Activated naive CD8-positive, alpha-beta T cell treated with anti-CD3 and anti-CD28 coated beads, Interleukin-2, amount 50 U/mL, for 24 hours (primary cell): Measurements from ENCODE around the gene RNGTT.

Experiments used
- ATAC-seq: fragments of 150-1000 bp; cut with Tn5 transposase; one replicate; pipeline ENCODE4 v1.10.0; 2021
- DNase-seq: peaks from one replicate; pipeline ENCODE4 v3.0.0; 2021
- H3K27ac Mint-ChIP-seq: one replicate; pipeline ENCODE4 v1.8.0; 2021; ENCODE audit warnings: mild to moderate bottlenecking, mixed read lengths
- H3K27me3 Mint-ChIP-seq: one replicate; pipeline ENCODE4 v1.8.0; 2021; ENCODE audit warnings: mixed read lengths
- H3K36me3 Mint-ChIP-seq: one replicate; pipeline ENCODE4 v1.8.0; 2021; ENCODE audit warnings: low read depth, mixed read lengths
- H3K4me1 Mint-ChIP-seq: one replicate; pipeline ENCODE4 v1.8.0; 2021; ENCODE audit warnings: mixed read lengths
- H3K4me3 Mint-ChIP-seq: one replicate; pipeline ENCODE4 v1.8.0; 2021; ENCODE audit warnings: mild to moderate bottlenecking, moderate library complexity, mixed read lengths
- H3K9me3 Mint-ChIP-seq: one replicate; pipeline ENCODE4 v1.8.0; 2021; ENCODE audit warnings: mixed read lengths

The RNGTT gene

GRCh38 chr6:88871498-88871897, 91.9 kb downstream of the RNGTT start:
- Mint-ChIP-seq H3K36me3 (no peaks in the 10 kb centered on the region), H3K4me3 (no peak overlapping the region), H3K27me3 (no peaks in the 10 kb centered on the region), H3K27ac (no peak overlapping the region), H3K4me1 (peaks cover 16% of the 10 kb centered on the region), H3K9me3 (no peaks in the 10 kb centered on the region)
- ATAC-seq = no peak
- DNase-seq = no peak

DNA sequence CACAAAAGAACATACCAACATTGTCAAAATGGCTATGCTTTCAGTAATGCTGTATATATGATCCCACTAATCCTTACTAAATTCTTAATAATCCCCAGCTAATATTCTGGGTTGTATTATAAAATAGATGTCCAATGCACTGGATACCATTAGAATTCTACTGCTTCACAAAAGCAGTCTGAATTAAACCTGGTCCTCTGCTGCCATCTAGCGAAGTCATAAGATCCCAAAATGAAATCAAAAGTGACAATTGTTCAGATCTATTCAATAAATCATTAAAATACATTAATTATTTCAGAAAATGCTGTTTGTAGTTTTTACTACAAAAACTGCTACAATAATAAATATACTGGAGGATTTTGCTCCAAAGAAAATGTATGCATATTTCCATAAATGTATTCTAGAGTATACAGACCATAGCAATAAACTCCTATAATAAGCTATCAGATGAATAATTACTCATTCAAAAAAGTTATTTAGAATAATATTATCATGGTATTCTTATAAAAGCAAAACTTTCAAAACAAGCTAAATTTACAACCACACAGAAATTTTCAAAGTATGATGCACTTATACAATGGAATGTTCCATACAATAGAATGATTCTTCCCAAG, 92.6 kb downstream of the RNGTT start:
- Mint-ChIP-seq H3K4me3 (no peak overlapping the region), H3K9me3 (no peaks in the 10 kb centered on the region), H3K27ac (no peak overlapping the region), H3K27me3 (no peaks in the 10 kb centered on the region), H3K36me3 (peaks cover 4% of the 10 kb centered on the region), H3K4me1 (peaks cover 21% of the 10 kb centered on the region)
- ATAC-seq = no peak
- DNase-seq = peak; percentile 12

DNA sequence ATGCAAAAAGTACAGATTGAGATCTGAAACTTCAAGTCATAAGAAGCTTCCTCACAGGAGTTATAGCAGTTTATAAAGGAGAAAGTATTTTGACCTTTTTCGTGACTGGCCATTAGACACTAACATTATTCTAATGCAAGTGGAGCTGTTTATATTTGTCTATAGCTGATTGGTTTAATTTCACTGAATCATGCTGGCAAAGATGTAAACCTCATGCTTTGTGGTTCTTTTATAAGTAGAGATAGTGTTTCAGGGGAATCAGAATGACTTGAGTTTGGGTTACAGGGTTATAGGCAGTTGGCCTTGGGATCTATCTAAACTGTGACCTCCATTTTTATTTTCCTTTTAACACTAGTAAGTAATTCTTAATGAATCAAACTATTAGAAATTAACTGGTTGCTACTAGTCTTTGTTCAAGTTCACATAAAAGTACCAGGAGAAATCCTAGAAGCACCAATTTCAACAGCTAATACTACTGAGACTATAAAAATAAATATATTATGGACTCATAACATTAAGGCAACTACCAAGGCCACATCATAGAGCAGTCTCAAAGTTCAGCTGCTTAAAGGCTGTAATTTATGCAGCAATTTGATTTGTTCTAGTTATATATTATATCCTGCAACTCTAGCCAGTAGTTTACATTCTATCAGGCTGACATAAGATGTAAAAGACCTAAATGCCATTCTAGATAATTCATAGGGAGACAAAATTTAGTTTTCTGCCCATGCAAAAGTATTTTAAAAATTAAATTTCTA, 94.0 kb downstream of the RNGTT start:
- no peak overlapping the region for H3K4me3 Mint-ChIP-seq

GRCh38 chr6:88867841-88868731, 95.3 kb downstream of the RNGTT start:
- Mint-ChIP-seq H3K27ac (no peak overlapping the region), H3K4me3 (no peak overlapping the region), H3K9me3 (no peaks in the 10 kb centered on the region), H3K36me3 (peaks cover 9% of the 10 kb centered on the region), H3K4me1 (peaks cover 29% of the 10 kb centered on the region), H3K27me3 (no peaks in the 10 kb centered on the region)
- ATAC-seq (no peak), DNase-seq (no peak)

More for the DNA sequence above, 94.0 kb downstream of the RNGTT start:
- Mint-ChIP-seq H3K9me3 (no peaks in the 10 kb centered on the region), H3K27me3 (no peaks in the 10 kb centered on the region), H3K36me3 (peaks cover 4% of the 10 kb centered on the region), H3K27ac (no peak overlapping the region), H3K4me1 (peaks cover 30% of the 10 kb centered on the region)
- ATAC-seq = no peak
- DNase-seq = no peak

- H3K36me3 Mint-ChIP-seq = peaks cover 12% of the 10 kb centered on the region
- ATAC-seq (no peak), DNase-seq (no peak)
- H3K4me3 Mint-ChIP-seq = no peak overlapping the region
- no peaks in the 10 kb centered on the region for H3K27me3 Mint-ChIP-seq
- H3K9me3 Mint-ChIP-seq = no peaks in the 10 kb centered on the region
- peaks cover 24% of the 10 kb centered on the region for H3K4me1 Mint-ChIP-seq
- no peak overlapping the region for H3K27ac Mint-ChIP-seq
These were observed 96.6 kb downstream of the RNGTT start for GRCh38 chr6:88866856-88867255.

DNA sequence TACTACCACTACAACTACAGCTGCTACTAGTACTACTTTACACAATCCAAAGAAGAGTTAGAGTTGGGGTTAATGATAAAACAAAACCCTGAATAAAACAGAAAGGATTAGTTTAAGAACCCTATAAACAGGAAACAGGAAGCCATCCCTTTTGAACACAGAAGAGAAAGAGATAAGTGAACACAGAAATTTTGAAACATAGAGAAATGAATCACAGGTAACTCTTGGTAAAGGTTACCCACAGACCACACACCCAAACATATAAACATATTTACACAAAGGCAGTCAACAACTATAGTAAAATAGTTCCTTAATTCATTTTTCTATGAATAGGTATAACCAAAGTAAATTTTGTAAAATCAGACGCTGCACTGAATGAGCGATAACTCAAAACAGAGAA, 98.1 kb downstream of the RNGTT start:
- ATAC-seq = no peak
- Mint-ChIP-seq H3K4me3 (no peak overlapping the region), H3K9me3 (no peaks in the 10 kb centered on the region), H3K36me3 (peaks cover 12% of the 10 kb centered on the region), H3K4me1 (peaks cover 24% of the 10 kb centered on the region), H3K27me3 (no peaks in the 10 kb centered on the region), H3K27ac (no peak overlapping the region)
- no peak for DNase-seq

GRCh38 chr6:88864359-88865054, 98.9 kb downstream of the RNGTT start:
- no peak for DNase-seq
- no peak for ATAC-seq
- H3K4me3 Mint-ChIP-seq = no peak overlapping the region
- no peaks in the 10 kb centered on the region for H3K27me3 Mint-ChIP-seq
- H3K27ac Mint-ChIP-seq = peak overlapping the region; percentile 43
- peaks cover 24% of the 10 kb centered on the region for H3K4me1 Mint-ChIP-seq
- H3K36me3 Mint-ChIP-seq = peaks cover 12% of the 10 kb centered on the region
- no peaks in the 10 kb centered on the region for H3K9me3 Mint-ChIP-seq

DNA sequence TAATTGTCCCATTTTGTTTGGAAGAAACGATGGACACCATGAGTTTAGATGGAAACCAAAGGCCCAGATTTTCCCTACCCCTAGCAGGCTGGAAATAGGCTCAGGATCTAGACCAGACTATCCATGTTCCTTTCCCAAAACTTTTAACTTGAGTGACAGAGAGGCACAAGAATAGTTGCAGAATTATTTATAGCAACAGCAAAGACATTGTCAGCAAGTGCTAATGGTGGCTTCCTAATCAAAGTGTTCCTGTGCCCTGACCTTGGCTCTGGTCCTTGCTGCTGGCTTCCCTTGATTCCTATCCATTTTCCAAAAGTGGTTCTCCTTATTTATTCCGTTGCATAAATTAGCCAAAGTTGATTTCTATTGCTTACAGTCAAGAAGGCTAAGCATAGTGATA, 103.1 kb downstream of the RNGTT start:
- Mint-ChIP-seq H3K9me3 (no peaks in the 10 kb centered on the region), H3K36me3 (peaks cover 8% of the 10 kb centered on the region), H3K27me3 (no peaks in the 10 kb centered on the region), H3K27ac (no peak overlapping the region), H3K4me1 (peaks cover 7% of the 10 kb centered on the region), H3K4me3 (no peak overlapping the region)
- ATAC-seq (no peak), DNase-seq (no peak)

DNA sequence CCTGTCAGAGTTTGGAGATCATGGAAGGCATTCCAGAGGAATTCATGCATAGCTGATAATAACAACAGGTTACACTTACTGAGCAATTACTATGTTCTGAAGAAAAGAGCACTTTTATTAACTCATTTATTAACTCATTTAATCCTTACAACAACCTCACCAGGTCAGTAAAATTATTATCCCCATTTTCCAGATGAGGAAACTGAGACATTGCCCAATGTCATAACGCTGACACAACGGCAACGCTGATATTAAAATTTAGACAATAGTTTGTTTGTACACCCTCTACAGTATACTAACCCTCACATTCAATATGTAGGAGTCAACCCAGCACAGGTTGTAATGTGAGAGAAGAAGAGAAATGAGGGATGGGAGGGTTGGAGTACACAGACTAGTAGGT, 105.0 kb downstream of the RNGTT start:
- Mint-ChIP-seq H3K27me3 (no peaks in the 10 kb centered on the region), H3K27ac (no peak overlapping the region)

GRCh38 chr6:88856566-88856965, 106.9 kb downstream of the RNGTT start:
- no peaks in the 10 kb centered on the region for H3K9me3 Mint-ChIP-seq
- no peak overlapping the region for H3K27ac Mint-ChIP-seq
- no peaks in the 10 kb centered on the region for H3K4me1 Mint-ChIP-seq
- DNase-seq (no peak), ATAC-seq (no peak)
- no peak overlapping the region for H3K4me3 Mint-ChIP-seq
- peaks cover 3% of the 10 kb centered on the region for H3K36me3 Mint-ChIP-seq
- H3K27me3 Mint-ChIP-seq = no peaks in the 10 kb centered on the region

More for the DNA sequence above, 105.0 kb downstream of the RNGTT start:
- H3K4me1 Mint-ChIP-seq = no peaks in the 10 kb centered on the region
- H3K4me3 Mint-ChIP-seq = no peak overlapping the region
- ATAC-seq = no peak
- no peaks in the 10 kb centered on the region for H3K9me3 Mint-ChIP-seq
- H3K36me3 Mint-ChIP-seq = peaks cover 5% of the 10 kb centered on the region
- no peak for DNase-seq

GRCh38 chr6:88855541-88856147, 107.8 kb downstream of the RNGTT start:
- Mint-ChIP-seq H3K4me3 (no peak overlapping the region), H3K9me3 (no peaks in the 10 kb centered on the region), H3K4me1 (no peaks in the 10 kb centered on the region), H3K27ac (no peak overlapping the region), H3K27me3 (no peaks in the 10 kb centered on the region), H3K36me3 (peaks cover 3% of the 10 kb centered on the region)
- ATAC-seq (no peak), DNase-seq (no peak)

- DNase-seq (no peak), ATAC-seq (no peak)
- Mint-ChIP-seq H3K36me3 (peaks cover 3% of the 10 kb centered on the region), H3K27me3 (no peaks in the 10 kb centered on the region), H3K4me3 (no peak overlapping the region), H3K4me1 (no peaks in the 10 kb centered on the region), H3K9me3 (no peaks in the 10 kb centered on the region), H3K27ac (no peak overlapping the region)
These were observed 110.6 kb downstream of the RNGTT start for GRCh38 chr6:88852775-88853174.

DNA sequence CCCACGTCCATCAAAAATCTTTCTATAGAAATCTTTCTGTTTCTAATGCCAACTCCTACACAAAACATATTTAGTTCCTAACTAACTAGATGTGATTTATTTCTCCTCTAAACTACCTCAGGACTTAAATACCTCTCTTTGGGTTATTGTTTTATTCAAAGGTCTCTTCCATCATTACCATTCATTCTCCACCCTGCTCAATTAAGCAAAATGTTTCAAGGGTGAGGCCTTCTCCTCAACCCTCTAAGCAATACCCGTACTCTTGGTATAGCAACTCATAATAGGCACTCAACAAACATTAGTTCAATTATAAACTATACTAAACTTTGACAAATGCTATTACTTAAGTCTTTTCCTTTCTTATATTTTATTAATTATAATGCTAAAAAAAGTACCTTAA, 111.4 kb downstream of the RNGTT start:
- H3K9me3 Mint-ChIP-seq = no peaks in the 10 kb centered on the region
- no peaks in the 10 kb centered on the region for H3K4me1 Mint-ChIP-seq
- no peak overlapping the region for H3K4me3 Mint-ChIP-seq
- no peaks in the 10 kb centered on the region for H3K27me3 Mint-ChIP-seq
- DNase-seq (no peak), ATAC-seq (no peak)
- H3K27ac Mint-ChIP-seq = no peak overlapping the region
- peaks cover 3% of the 10 kb centered on the region for H3K36me3 Mint-ChIP-seq

GRCh38 chr6:88848870-88849269, 114.5 kb downstream of the RNGTT start:
- Mint-ChIP-seq H3K27me3 (no peaks in the 10 kb centered on the region), H3K4me3 (no peak overlapping the region), H3K36me3 (peaks cover 17% of the 10 kb centered on the region), H3K9me3 (no peaks in the 10 kb centered on the region), H3K27ac (no peak overlapping the region), H3K4me1 (no peaks in the 10 kb centered on the region)
- ATAC-seq = no peak
- no peak for DNase-seq
